Activated effector memory CD4-positive, alpha-beta T cell treated with Interleukin-2 at 50 U/mL for 16 hours (primary cell): ENCODE results near the gene TMEM255B.
"Not testable (repeated sequence)": the region's sequence is repeated elsewhere in the genome, so short reads cannot be mapped to it uniquely, and the experiment has no call there.

ENCODE experiments used
- DNase-seq: peaks from one replicate; pipeline ENCODE4 v3.0.0-alpha.2; 2020

TMEM255B gene

GRCh38 chr13:113735194-113735593 lies 23.8 kb upstream of the TMEM255B start:
- DNase-seq = no peak

DNA sequence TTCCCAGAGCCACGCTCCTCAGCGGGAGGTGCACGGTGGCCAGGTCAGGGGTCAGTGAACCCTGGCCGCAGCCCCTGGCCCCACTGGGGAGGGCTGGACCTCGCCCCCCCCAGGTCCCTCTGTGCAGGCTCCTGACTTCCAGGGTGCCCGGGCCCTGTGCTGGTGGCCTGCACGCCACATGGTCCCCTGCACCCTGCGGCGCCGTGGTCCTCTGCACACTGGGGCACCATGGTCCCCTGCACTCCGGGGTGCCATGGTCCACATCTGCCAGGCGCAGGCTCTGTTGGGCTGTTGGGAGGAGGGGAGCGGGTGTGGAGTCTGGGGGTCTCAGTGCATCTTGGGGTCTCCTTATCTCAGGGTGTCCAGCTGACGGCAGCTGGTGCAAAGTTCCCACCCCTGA lies 23.3 kb upstream of the TMEM255B start:
- DNase-seq = no peak

DNA sequence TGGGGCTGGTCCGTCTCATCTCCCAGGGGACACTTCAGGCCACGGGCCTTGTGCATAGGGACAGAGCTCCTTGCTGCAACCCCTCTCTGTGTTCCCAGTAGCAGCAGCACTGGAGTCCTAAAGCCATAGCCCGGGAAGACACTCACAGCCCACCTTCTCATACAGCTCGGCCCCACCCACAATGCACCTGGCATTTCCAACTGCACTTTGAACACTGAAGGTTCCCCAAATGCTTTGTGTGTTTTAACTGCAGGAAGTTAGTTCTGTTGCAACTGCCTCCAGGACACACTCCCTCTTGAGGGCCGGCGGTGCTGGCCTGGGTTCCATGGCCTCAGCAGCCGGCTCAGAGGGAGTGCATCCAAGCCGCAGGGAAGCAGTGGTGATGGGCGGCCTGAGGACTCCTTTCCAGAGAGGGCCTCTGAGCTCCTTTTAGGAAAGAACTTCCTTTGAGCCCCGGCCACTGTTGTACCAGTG lies 22.7 kb upstream of the TMEM255B start:
- DNase-seq = no peak

DNA sequence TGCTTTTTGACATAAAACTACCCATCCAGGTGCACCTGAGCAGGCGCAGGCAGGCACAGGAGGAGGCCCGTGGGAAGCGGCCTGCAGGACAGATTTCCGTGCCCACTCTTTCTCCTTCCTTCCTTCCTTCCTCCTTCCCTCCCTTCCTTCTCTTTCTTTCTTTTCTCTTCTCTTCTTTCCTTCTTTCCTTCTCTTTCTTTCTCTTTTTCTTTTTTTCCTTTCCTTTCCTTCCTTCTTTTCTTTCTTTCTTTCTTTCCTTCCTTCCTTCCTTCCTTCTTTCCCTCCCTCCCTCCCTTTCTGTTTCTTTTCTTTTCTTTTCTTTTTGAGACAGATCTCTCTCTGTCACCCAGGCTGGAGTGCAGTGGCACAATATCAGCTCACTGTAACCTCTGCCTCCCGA lies 21.2 kb upstream of the TMEM255B start:
- no peak for DNase-seq

DNA sequence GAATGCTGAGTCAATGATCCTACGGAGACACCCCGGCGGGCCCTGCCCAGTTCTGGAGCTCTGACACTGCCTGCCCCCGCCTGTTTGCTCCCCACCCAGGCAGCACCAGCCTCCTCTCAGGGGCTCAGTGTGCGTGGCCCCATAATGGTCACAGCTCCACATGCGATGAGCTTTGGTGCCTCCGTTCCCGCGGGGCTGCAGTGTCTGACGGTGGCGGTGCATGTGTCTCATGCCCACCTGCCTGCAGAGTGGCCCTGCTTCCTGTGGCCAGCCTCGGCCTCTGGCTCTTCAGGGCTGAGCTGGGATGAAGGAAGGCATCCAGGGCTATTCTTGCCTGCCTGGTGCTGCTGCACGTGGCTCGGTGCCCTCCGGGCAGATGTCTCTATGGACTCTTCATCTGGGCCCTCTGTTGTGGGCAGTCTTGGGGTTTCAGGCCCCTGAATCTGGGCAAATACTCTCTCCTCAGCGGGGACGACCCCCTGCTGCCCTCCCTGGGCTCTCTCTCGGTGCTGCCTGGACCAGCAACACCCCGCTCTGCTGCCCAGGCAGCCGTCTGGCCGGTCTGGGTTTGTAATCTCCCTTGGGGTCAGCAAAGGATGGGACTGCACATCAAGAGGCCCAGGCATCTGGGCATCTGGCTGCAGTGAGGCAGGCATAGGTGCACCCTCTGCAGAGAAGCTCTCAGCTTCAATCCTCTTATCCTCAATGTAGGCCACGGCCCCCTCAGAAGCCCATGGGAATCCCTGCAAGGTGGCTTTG lies 19.3 kb upstream of the TMEM255B start:
- no peak for DNase-seq

- DNase-seq = no peak
Measured at GRCh38 chr13:113740286-113740556, 18.8 kb upstream of the TMEM255B start.

GRCh38 chr13:113740661-113741060 lies 18.4 kb upstream of the TMEM255B start:
- DNase-seq = no peak

GRCh38 chr13:113741191-113741668 lies 17.8 kb upstream of the TMEM255B start:
- DNase-seq = no peak

DNA sequence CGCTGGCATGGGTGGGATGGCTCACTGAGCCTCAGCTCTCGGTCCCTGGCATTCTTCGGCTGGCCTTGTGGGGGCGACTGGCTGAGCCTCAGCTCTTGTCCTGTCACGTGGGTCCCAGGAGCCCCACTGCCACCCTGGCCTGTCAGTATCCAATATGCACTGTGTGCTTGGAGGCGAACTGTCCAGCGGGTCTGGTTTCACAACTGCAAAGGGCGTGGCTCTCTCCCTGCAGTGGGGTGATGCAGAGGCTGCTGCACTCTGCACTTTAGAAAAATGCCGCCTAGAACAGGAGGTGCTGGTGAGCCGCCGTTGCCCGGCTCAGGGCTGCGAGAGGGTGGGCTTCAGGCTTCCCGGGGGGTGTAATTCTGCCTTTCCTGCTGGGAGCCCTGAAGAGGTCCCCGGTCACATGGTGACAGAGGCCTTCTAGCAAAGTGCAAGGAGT lies 17.0 kb upstream of the TMEM255B start:
- no peak for DNase-seq

GRCh38 chr13:113742445-113743120 lies 16.4 kb upstream of the TMEM255B start:
- no peak for DNase-seq

DNA sequence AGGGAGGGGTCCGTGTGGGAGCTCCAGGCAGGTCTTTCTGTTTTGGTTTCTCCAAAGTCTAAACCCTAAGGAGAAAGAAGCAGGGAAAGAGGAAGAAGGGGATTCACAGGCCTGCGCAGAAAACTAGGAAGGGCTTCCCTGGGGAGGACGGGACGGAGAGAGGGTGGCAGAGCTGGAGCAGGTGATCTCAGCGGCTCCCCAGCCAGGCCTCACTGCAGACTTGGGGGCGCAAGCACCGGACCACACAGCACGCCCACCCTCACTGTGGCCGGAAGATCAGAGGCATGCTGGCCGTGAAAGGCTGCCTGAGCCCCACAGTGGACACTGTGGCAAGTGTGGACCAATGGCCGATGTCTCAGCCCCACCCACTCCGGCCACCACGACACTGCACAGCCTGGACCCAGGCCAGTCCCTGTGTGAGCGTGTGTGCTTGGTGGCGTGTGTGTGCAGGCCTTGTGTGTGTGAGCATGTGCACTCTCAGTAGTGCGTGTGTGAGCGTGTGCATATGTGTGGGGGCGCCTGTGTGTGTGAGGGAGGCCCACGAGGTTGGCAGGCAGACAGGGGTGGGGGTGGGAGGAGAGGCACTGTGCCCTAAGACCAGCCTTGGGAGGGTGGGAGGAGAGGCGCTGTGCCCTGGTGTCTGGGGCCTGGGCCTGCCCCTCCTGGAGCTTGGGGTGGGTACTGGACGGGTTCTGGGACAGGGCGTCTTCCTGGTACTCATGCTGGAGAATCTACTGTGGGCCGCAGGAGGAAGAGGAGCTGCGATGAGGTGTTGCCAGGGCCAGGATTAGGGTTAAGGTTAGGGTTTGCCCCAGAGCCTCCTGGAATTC lies 15.4 kb upstream of the TMEM255B start:
- no peak for DNase-seq

DNA sequence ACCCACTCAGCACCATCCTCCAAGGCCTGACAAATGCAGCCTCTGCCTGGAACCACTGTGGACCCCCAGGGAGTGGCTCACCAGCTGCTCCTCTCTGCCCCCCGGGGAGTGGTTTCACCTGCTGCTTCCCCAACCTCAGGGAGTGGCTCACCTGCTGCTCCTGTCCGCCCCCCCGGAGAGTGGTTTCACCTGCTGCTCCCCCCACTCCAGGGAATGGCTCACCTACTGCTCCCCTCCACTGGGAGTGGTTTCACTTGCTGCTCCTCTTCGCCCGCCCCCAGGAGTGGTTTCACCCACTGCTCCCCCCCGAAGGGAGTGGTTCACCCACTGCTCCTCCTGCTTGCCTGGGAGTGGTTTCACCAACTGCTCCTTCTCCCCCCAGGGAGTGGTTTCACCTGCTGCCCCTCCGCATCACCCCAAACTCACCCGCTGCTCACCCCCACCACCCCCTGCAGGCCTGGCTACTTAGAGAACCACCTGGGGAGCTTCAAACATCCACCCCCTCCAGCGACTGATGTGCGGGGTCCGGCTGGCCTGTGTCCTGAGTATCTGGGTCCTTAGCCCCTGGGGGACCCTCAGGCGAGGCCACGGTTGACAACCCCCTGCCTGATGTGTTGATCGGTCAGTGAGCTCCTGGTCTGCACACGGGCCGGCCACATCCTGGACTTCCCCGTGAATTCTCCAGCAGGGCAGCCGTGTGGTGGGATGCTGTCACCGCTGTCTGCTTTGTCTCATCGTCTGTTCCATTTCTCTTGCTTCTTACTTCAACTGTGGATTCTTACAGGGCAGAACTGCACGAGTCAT lies 14.6 kb upstream of the TMEM255B start:
- no peak for DNase-seq

- no peak for DNase-seq
Measured at GRCh38 chr13:113745059-113745458, 14.0 kb upstream of the TMEM255B start.

DNA sequence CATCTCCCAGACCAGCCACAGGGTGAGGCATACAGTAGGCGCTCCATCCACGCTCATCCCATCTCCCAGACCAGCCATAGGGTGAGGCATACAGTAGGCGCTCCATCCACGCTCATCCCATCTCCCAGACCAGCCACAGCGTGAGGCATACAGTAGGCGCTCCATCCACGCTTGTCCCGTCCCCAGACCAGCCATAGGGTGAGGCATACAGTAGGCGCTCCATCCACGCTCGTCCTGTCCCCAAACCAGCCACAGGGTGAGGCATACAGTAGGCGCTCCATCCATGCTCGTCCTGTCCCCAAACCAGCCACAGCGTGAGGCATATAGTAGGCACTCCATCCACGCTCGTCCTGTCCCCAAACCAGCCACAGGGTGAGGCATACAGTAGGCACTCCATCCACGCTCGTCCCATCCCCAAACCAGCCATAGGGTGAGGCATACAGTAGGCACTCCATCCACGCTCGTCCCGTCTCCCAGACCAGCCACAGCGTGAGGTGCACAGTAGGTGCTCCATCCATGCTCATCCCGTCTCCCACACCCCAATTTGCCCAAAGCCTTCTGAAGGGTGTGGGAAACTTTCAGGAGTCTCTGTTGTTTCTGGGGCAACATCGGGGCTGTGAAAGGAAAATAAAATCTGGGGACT lies 13.4 kb upstream of the TMEM255B start:
- not testable (repeated sequence) for DNase-seq

DNA sequence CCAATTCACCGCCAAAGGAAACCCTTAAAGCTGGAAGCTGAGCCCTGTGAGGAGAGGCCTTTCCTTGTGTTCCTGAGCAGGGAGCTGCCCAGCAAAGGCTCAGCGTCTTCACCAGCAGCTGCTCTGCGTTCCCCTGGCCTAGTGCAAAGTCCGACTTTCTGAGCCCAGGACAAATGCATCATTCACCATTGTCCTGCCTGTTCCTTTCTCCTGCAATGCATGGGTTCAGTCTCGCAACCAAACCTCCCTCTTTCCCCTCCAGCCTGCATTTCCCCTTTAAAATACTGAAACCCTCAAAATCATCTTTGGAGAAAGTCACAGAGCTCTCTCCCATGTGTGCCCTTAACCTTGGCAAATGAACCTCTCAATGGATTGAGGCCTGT lies 12.9 kb upstream of the TMEM255B start:
- no peak for DNase-seq

DNA sequence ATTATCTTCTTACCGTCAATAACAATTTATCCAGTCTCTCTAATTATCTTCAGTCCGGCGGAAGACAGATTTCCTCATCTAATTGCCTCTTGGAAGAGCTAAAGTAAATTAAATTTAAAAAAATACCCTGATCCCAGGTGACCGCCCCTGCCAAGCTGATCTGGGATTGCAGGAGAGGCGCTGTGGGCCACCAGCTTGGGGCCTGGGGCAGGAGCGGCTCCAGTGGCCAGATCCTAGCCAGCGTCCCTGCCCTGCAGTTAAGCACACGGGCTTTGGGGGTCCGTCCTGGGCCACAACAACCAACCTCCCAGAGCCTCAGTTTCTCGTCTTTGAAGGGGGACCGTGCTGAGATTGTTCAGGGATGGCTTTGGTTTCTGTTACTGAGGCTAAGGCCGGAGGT lies 12.4 kb upstream of the TMEM255B start:
- no peak for DNase-seq

GRCh38 chr13:113747291-113747833 lies 11.7 kb upstream of the TMEM255B start:
- DNase-seq = no peak

DNA sequence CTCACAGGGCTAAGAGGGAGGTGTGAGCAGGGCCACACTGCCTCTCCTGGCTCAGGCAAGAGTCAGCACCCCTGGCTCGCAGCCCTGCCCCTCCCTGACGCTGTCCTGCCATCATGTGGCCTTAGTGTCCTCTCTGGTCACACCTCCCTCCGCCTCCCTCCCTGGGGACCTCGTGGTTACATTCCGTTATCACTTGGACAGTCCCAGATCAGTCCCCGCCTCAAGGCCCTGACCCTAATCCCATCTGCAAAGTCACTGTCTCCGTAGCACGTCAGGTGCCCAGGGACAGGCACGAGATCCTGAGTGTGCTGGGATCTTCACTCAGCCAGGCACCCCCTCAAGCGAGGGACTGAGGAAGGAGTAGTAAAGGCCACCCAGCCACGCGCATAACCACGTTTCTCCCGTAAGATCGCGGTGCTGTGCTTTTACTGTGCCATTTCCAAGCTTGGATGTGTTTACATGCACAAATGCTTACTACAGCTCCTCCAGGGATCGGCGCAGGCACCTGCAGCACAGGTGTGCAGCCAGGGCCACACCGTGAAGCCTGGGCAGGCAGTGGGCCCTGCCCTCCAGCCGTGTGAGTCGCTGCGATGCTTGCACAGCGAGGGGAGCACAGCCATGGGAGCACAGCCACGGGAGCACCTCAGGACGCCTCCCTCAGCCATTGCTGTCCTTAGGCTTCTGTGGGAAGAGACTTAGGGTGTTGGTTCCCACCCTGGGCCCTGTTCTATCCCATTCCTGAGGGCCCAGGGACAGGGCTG lies 10.7 kb upstream of the TMEM255B start:
- DNase-seq = no peak

DNA sequence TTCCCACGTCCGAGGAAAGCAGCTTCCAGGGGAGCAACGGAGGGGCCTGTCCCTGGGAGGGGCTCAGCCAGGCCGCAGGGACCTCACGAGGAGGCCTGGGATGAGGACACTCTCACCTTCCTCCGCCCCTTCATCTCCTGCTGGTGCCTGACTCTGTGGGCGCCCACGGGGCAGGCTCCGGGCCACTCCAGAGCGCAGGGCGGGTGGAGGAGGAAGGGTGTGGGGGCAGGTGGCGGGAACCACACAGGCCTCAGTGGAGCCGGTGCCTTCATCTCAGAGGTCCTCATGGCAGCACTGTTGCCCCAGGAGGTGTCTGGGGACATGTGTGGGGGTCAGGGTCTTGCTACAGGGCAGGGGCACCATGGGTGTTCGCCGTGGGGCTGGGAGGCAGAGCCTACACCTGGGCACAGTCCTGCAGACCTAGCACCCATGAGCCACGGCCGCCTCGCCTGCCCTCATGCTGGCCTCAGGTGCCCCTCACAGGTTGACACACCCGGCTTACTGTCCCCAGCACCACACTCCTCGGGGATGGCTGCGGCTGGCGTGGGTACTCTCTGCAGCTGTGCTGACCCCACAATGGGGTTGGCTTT lies 10.1 kb upstream of the TMEM255B start:
- no peak for DNase-seq

DNA sequence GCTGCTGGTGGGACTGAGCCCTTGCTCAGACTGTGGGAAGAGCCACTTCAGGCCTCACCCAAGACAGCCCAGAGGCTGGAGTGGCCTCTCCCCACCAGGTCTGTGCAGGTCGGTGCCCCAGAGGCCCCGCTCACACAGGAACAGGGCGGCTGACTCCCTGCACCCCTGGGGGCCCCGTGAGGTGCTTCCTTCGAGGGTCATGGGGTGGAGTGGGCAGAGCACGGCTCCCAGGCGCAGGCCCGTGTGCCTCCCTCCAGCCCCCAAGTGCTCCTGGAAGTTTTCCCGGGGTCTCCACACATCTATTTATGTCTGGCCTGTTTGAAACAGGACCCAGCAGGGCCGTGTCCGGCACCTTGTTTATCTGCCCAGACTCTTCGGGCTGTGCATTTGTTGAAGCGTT lies 9.5 kb upstream of the TMEM255B start:
- DNase-seq = no peak

GRCh38 chr13:113749967-113750366 lies 9.1 kb upstream of the TMEM255B start:
- no peak for DNase-seq
